Activated CD4-positive, alpha-beta T cell treated with anti-CD3 and anti-CD28 coated beads for 48 hours (primary cell): ENCODE results near the gene MCOLN1.
A peak's percentile ranks its signal among the peaks of the same experiment; 100 is the strongest.
"Not testable (repeated sequence)": the region's sequence is repeated elsewhere in the genome, so short reads cannot be mapped to it uniquely, and the experiment has no call there.

Experiments used
- DNase-seq: peaks from one replicate; pipeline ENCODE4 v3.0.0-alpha.2; 2020

The MCOLN1 gene

GRCh38 chr19:7544626-7545025 lies 22.2 kb downstream of the MCOLN1 start:
- DNase-seq = no peak

DNA sequence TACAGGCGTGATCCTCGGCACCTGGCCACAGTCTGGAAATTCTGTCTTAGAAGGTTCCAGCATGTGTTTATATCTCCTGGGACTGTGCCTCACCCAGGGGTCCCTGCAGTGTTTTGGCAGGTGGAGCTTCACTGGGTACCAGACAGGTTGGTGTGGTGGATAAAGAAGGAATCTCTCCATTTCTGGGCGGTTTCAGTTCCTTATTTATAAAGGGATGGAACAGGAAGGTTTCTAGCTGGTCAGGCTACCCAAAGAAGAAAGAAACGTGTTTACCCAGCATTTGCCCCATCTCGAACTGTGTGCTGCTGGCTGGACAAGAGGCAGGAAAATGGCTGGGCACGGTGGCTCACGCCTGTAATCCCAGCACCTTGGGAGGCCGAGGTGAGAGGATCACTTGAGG lies 22.9 kb downstream of the MCOLN1 start:
- DNase-seq = no peak

GRCh38 chr19:7545904-7546303 lies 23.5 kb downstream of the MCOLN1 start:
- DNase-seq = no peak

- DNase-seq = no peak
These were observed 24.7 kb downstream of the MCOLN1 start for GRCh38 chr19:7547159-7547558.

DNA sequence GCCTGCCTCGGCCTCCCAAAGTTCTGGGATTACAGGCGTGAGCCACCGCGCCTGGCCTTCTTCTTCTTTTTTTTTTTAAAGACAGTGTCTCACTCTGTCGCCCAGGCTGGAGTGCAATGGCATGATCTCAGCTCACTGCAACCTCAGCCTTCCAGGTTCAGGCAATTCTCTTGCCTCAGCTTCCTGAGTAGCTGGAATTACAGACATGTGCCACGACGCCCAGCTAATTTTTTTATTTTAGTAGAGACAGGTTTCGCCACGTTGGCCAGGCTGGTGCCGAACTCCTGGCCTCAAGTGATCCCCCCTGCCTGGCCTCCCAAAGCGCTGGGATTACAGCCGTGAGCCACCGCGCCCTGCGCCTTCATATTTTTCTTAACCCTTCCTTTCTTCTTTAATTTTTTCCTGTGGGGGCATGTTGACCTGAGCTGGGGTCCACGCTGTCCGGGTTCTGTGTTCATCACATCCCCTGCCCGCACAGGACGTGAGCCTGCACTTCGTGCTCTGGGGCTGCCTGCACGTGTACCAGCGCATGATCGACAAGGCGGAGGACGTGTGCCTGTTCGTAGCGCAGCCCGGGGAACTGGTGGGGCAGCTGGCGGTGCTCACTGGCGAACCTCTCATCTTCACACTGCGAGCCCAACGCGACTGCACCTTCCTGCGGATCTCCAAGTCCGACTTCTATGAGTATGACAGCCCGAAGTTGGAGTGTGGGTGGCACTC lies 27.2 kb downstream of the MCOLN1 start:
- DNase-seq = no peak

DNA sequence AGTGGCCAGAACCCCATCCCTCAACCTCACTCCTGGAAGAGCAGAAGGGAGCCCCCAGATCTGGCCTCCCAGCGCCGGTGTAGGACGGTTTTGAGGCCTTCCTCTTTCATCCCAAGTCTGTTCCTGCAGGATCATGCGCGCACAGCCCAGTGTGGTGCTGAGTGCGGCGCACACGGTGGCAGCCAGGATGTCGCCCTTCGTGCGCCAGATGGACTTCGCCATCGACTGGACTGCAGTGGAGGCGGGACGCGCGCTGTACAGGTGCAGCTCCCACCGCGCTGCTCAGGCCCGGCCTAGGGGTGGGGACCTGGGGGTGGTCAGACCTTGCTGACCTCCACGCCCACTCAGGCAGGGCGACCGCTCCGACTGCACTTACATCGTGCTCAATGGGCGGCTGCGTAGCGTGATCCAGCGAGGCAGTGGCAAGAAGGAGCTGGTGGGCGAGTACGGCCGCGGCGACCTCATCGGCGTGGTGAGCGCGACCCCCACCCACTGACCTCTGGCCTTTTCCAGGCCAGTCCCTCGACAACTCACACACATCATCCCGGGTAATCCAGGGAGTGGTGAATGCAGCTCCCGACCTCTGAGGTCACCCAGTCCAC lies 27.8 kb downstream of the MCOLN1 start:
- DNase-seq = no peak

- DNase-seq = peak; percentile 66
These were observed 28.8 kb downstream of the MCOLN1 start for GRCh38 chr19:7550987-7551761.

DNA sequence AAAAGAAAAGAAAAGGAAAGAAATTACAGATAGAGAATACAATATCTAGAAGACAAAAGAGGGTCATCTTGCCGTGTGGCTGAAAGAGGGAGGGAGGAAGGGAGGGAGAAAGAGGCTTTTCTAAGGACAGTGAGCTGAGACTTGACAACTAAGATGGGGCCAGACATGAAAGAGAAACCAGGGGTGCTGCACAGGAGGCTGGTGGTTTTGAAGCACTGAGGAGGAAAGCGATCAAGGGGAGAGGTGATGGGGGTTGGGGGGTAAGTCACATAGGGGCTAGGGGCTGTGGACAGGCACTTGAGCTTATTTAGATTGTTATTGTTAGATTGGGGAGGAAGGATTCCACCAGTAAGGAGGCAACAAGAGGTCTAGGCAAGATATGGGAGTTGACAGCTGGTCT lies 30.4 kb downstream of the MCOLN1 start:
- DNase-seq = no peak

DNA sequence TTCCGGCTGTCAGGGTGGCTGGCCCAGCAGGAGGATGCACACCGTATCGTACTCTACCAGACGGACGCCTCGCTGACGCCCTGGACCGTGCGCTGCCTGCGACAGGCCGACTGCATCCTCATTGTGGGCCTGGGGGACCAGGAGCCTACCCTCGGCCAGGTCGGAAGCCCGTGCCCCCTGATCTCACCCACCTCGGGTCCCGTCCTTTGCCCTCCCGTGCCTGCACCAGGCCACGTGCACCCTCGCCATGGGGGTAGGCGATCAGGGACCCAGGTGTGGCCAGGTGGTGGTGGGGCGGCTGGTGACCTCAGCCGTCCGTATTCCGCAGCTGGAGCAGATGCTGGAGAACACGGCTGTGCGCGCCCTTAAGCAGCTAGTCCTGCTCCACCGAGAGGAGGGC lies 32.1 kb downstream of the MCOLN1 start:
- no peak for DNase-seq

- DNase-seq = peak; percentile 67
These were observed 32.8 kb downstream of the MCOLN1 start for GRCh38 chr19:7554990-7555864.

DNA sequence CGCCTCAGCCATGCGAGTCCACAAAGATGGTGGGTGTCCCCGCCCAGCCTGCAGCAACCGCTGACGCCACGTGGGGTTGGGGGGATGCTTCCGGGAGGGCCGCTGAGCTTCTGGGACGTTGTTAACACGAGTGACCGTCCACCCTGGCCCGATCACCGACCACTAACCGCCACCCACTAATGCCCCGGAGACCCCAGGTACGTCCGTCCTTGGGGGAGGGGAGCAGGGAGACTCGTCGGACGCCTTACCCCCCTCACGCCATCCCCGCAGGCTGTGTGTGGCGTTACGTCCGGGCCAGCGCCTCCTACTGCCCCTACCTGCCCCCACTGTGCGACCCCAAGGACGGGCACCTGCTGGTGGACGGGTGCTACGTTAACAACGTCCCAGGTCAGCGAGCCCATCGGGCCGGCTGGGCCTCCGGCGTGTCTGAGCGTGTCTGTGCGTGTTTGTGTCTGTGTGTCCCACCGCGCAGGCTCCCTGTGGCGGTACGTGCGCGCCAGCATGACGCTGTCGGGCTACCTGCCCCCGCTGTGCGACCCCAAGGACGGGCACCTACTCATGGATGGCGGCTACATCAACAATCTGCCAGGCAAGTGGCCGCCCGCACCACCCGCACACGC lies 34.4 kb downstream of the MCOLN1 start:
- no peak for DNase-seq

GRCh38 chr19:7558667-7559066 lies 36.2 kb downstream of the MCOLN1 start:
- no peak for DNase-seq

GRCh38 chr19:7559102-7559501 lies 36.7 kb downstream of the MCOLN1 start:
- DNase-seq = no peak

- no peak for DNase-seq
These were observed 37.8 kb downstream of the MCOLN1 start for GRCh38 chr19:7560255-7560654.

- no peak for DNase-seq
These were observed 38.9 kb downstream of the MCOLN1 start for GRCh38 chr19:7561325-7561724.

- DNase-seq = no peak
These were observed 40.4 kb downstream of the MCOLN1 start for GRCh38 chr19:7562646-7563393.

DNA sequence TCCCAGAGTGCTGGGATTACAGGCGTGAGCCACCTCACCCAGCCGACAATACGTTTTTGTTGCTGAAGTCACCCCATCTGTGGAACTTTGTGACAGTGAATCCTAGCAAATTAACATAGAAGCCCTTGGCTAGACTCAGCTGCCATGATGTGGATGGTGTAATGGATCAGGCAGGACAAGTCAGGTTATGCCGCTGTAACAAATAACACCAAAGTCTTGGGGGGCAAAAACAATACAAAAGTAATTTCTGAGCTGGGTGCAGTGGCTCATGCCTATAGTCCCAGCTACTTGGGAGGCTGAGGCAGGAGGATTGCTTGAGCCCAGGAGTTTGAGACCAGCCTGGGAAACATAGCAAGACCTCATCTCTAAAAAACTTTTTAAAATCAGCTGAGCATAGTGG lies 42.4 kb downstream of the MCOLN1 start:
- no peak for DNase-seq

DNA sequence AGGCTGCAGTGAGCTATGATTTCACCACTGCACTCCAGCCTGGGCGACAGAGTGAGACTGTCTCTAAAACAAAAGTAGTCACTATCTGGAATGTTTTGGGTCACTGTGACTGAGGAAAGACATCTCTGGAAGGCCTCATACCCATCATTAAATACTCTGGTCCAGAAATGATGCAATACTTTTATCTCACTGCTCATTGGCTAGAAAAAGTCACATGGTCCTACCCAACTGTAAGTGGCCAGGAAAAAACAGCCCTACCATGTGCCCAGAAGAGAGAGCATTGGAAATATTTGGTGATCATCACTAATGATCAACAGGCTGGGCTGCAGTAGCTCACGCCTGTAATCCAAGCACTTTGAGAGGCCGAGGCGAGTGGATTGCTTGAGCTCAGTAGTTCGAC lies 42.9 kb downstream of the MCOLN1 start:
- DNase-seq = no peak

DNA sequence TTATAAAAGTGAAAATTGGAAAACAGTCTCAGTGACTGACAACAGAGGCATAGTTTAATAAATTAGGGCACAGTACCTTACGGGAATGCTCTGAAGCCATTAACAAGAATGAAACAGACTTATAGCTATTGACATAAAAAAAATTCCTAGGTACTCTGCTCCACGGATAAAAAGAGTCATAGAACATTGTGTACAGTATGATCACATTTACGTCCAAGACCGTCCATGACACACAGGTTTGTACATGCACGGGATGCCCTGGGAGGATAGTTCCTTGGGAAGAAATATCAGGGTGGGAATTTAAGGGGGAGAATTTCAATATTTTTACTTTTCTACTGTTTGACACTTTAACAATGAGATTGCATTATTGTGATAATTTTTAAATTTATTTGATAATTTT lies 48.3 kb downstream of the MCOLN1 start:
- DNase-seq = no peak

- peak; percentile 28 for DNase-seq
These were observed 53.1 kb downstream of the MCOLN1 start for GRCh38 chr19:7575434-7576040.

DNA sequence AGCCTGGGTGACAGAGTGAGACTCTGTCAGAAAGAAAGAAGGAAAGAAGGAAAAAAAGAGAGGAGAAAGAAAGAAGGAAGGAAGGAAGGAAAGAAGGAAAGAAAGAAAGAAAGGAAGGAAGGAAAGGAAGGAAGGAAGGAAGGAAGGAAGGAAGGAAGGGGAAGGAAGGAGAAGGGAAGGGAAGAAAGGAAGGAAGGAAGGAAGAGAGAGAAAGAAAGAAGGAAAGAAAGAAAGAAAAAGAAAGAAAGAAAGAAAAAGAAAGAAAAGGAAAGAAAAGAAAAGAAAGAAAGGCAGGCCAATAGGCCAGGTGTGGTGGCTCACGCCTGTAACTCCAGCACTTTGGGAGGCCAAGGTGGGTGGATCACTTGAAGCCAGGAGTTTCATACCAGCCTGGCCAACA lies 55.0 kb downstream of the MCOLN1 start:
- not testable (repeated sequence) for DNase-seq
